ENCODE data around the gene USP6NL. TPM values are rescaled to one million over a fixed set of nuclear protein-coding genes. Genes with fewer than 3 reads are reported as not detected.

The USP6NL gene
- total and polyA plus RNA-seq, 2 of the 8 experiments (the other 6 are each of a cell fraction or from before 2014, with no cell fraction given), result 10.9 to 28.8 TPM

- Histone ChIP-seq H3K4me3 (ENCODE audit: extremely low read depth in 1 of 4, insufficient read depth in 2 of 4, low read depth in 3 of 4, low read length in 4 of 4) (no peak overlapping the region), H4K8ac (ENCODE audit: extremely low read depth, insufficient read depth, low read length) (no peak overlapping the region), H3K79me2 (ENCODE audit: control insufficient read depth in 1 of 2, insufficient read depth in 2 of 2, low read length in 2 of 2) (peaks cover 0 to 89% of the 10 kb centered on the region in 2 experiments; a peak in 2 of 4 replicates), H3K9ac (replicated peaks in 1 of 4; ENCODE audit: extremely low read depth in 1 of 4, low read depth in 3 of 4, low read length in 3 of 4) (no peak overlapping the region), H4K20me1 (replicated peaks in 1 of 2; ENCODE audit: control insufficient read depth in 1 of 2, insufficient read depth in 2 of 2, low read length in 2 of 2) (peaks cover 5 to 10% of the 10 kb centered on the region in 2 experiments), H2AFZ (ENCODE audit: low read length) (no peak overlapping the region), H3K56ac (replicated peaks; ENCODE audit: insufficient read length, low read depth, low read length) (no peak overlapping the region), H2BK20ac (ENCODE audit: low read length) (no peak overlapping the region), H2BK120ac (replicated peaks; ENCODE audit: low read depth, low read length) (no peak overlapping the region), H4K91ac (replicated peaks; ENCODE audit: insufficient read length, low read length) (no peak overlapping the region), H3K4ac (replicated peaks; ENCODE audit: insufficient read length, low read depth, low read length) (no peak overlapping the region), H2BK15ac (ENCODE audit: low read length) (no peak overlapping the region), H3K4me2 (ENCODE audit: insufficient read depth in 1 of 2, low read depth in 2 of 2, low read length in 2 of 2) (no peak overlapping the region), H2BK12ac (ENCODE audit: low read depth, low read length) (no peak overlapping the region), H3K18ac (ENCODE audit: extremely low read depth, low read length) (no peak overlapping the region), H3K4me1 (replicated peaks in 1 of 4; ENCODE audit: control insufficient read depth in 3 of 4, insufficient read depth in 4 of 4, low read length in 3 of 4) (peaks cover 0 to 5% (median 3%) of the 10 kb centered on the region in 4 experiments; a peak in 4 of 7 replicates), H3K23ac (ENCODE audit: insufficient read length) (no peak overlapping the region), H2BK5ac (ENCODE audit: low read depth, low read length) (no peak overlapping the region), H3K36me3 (ENCODE audit: control insufficient read depth in 2 of 4, insufficient read depth in 4 of 4, low read length in 3 of 4) (no peaks in the 10 kb centered on the region), H4K5ac (ENCODE audit: insufficient read length, low read depth, low read length) (no peak overlapping the region), H3K27ac (ENCODE audit: low read depth, low read length) (no peak overlapping the region), H2AK5ac (ENCODE audit: low read depth, low read length) (no peak overlapping the region), H3K27me3 (replicated peaks in 1 of 4; ENCODE audit: control insufficient read depth in 3 of 4, extremely low read depth in 1 of 4, insufficient read depth in 3 of 4, low read length in 3 of 4) (no peaks in the 10 kb centered on the region), H3K23me2 (ENCODE audit: low read depth, low read length) (no peaks in the 10 kb centered on the region), H3K9me3 (ENCODE audit: insufficient read depth in 2 of 2, low read depth in 1 of 2, low read length in 1 of 2) (no peaks in the 10 kb centered on the region), H3K14ac (ENCODE audit: insufficient read length) (no peak overlapping the region), H3K79me1 (ENCODE audit: low read depth, low read length) (peaks cover 2% of the 10 kb centered on the region; the same call in 1 of the 2 replicates)
- no peak for DNase-seq (ENCODE audit: low read depth in 1 of 2, low spot score in 2 of 2)
- 77% methylated on average over 3 of the region's 3 CpGs; no CpG with 5 or more reads in 1 of the 2 experiments for WGBS, 2 experiments (ENCODE audit: extremely low coverage in 1 of 2, insufficient coverage in 1 of 2, insufficient read length in 1 of 2, insufficient replicate concordance in 2 of 2, low coverage in 1 of 2, low lambda C conversion rate in 2 of 2, missing lambda C conversion rate in 1 of 2)
- FAIRE-seq, result no peak
- POLR2A ChIA-PET (ENCODE audit: partially characterized antibody), result interaction anchor here (0.7 kb wide), 1 partner anchor 13 kb away, joined by 3 read pairs; no protein-coding TSS in a partner anchor
- CTCF ChIA-PET (ENCODE audit: partially characterized antibody), result no interaction called here
- TF ChIP-seq CHD1 (IDR thresholded peaks at IDR 0.05; ENCODE audit: low read depth, low read length) (no peak), CBX8 (IDR thresholded peaks at IDR 0.05; ENCODE audit: borderline replicate concordance, low read depth, low read length) (no peak), RNF2 (IDR thresholded peaks at IDR 0.05; ENCODE audit: borderline replicate concordance, low read depth, low read length, missing control alignments, poor library complexity, severe bottlenecking) (no peak)
These were observed 70.2 kb downstream of the USP6NL start for GRCh38 chr10:11541296-11541695.
